HCT116 (cell line): Measurements from ENCODE around the gene KLK13. TPM values are rescaled to one million over a fixed set of nuclear protein-coding genes. Genes with fewer than 3 reads are reported as not detected.

Experiments
- ATAC-seq: fragments of 200-7000 bp; cut with Tn5 transposase; 2 replicates; pipeline ENCODE4 v1.9.1; 2020; ENCODE audit warnings: mild to moderate bottlenecking, moderate library complexity
- BruUV-seq: library from RNA; stranded (reverse); fragments of 400-500 nt; replicated peaks from 2 replicates; lab custom pipeline; 2021; lab: Mats Ljungman, UMichigan
- CTCF ChIA-PET: fragments of 300-600 bp; sonication (Branson Sonifier 250); formaldehyde crosslinking; loops from one replicate; lab custom pipeline; 2021; ENCODE audit warnings: antibody characterized with exemption; lab: Charles Lee
- POLR2A ChIA-PET: fragments of 300-600, 350-600 bp; sonication (Branson Sonifier 250); formaldehyde crosslinking; loops from one replicate; lab custom pipeline; 2021; ENCODE audit warnings: antibody characterized with exemption; lab: Charles Lee
- RAD21 ChIA-PET, 2 experiments: fragments of 300-600 bp; sonication (Branson Sonifier 250); formaldehyde crosslinking; loops; one replicate each; lab custom pipeline; 2023; ENCODE audit warnings: low total read pairs in 2 of 2; ENCODE audit not compliant: uncharacterized antibody in 2 of 2, unreplicated experiment in 2 of 2, low non-redundant PET in 1 of 2; lab: Charles Lee
- DNase-seq: peaks from one replicate; pipeline ENCODE4 v3.0.0-alpha.2; 2010; ENCODE audit warnings: low read depth, low spot score
- H2AFZ ChIP-seq: fragments of 200-600 bp; shearing (Covaris generic), sonication (generic); 2 replicates; pipeline ENCODE4 v1.6.1; 2017; ENCODE audit warnings: low read depth, mixed run types, mixed read lengths, antibody characterized with exemption, low read length; ENCODE audit not compliant: poor library complexity, severe bottlenecking
- H3K27ac ChIP-seq: 2 replicates; pipeline ENCODE4 v1.5.1; 2012; ENCODE audit warnings: low read depth, low read length
- H3K27me3 ChIP-seq: fragments of 200-600 bp; sonication (generic); 2 replicates; pipeline ENCODE4 v1.6.1; 2016; ENCODE audit warnings: mixed run types, low read length, mixed read lengths; ENCODE audit not compliant: insufficient read depth
- H3K36me3 ChIP-seq, 2 experiments: fragments of 200-500 bp in 1 of 2; fragments of 200-600 bp in 1 of 2; sonication (Bioruptor generic) in 1 of 2; sonication (generic) in 1 of 2; 2 replicates each; pipeline versions ENCODE4 v1.5.1 to v1.6.1; 2014 to 2016; ENCODE audit warnings: low read length in 2 of 2, inconsistent platforms in 1 of 2, mixed read lengths in 1 of 2, mixed run types in 1 of 2; ENCODE audit not compliant: insufficient read depth in 2 of 2, control insufficient read depth in 1 of 2
- H3K4me1 ChIP-seq, 2 experiments: fragments of 200-600 bp in 1 of 2; sonication (generic) in 1 of 2; 2 replicates each; pipeline versions ENCODE4 v1.5.1 to v1.6.1; 2012 to 2017; ENCODE audit warnings: low read length in 2 of 2, inconsistent platforms in 1 of 2, mild to moderate bottlenecking in 1 of 2, mixed read lengths in 1 of 2, mixed run types in 1 of 2, moderate library complexity in 1 of 2; ENCODE audit not compliant: insufficient read depth in 2 of 2, control insufficient read depth in 1 of 2
- H3K4me2 ChIP-seq: fragments of 200-600 bp; sonication (generic); 2 replicates; pipeline ENCODE4 v1.6.1; 2017; ENCODE audit warnings: mixed run types, low read length, mixed read lengths
- H3K4me3 ChIP-seq, 2 experiments: fragments of 200-600 bp in 1 of 2; sonication (generic) in 1 of 2; replicated peaks in 1 of 2; 2 replicates each; pipeline ENCODE4 v1.5.1; 2011 to 2016; ENCODE audit warnings: low read length in 2 of 2, control low read depth in 1 of 2, low read depth in 1 of 2, mild to moderate bottlenecking in 1 of 2, mixed read lengths in 1 of 2, mixed run types in 1 of 2
- H3K79me2 ChIP-seq: fragments of 200-600 bp; sonication (generic); 2 replicates; pipeline ENCODE4 v1.6.1; 2017; ENCODE audit warnings: mild to moderate bottlenecking, mixed run types, low read length, moderate library complexity, mixed read lengths; ENCODE audit not compliant: insufficient read depth
- H3K9ac ChIP-seq: fragments of 200-600 bp; sonication (generic); 2 replicates; pipeline ENCODE4 v1.6.1; 2016; ENCODE audit warnings: low read length, mixed read lengths
- H3K9me2 ChIP-seq: fragments of 200-600 bp; sonication (generic), shearing (Covaris generic); 2 replicates; pipeline ENCODE4 v1.6.1; 2017; ENCODE audit warnings: mixed run types, mild to moderate bottlenecking, moderate library complexity; ENCODE audit not compliant: insufficient read depth
- H3K9me3 ChIP-seq, 2 experiments: fragments of 200-500 bp in 1 of 2; fragments of 200-600 bp in 1 of 2; sonication (Bioruptor generic) in 1 of 2; sonication (generic) in 1 of 2; 2 replicates each; pipeline ENCODE4 v1.6.1; 2014 to 2017; ENCODE audit warnings: low read length in 2 of 2, mixed read lengths in 2 of 2, inconsistent platforms in 1 of 2, low read depth in 1 of 2, mild to moderate bottlenecking in 1 of 2, mixed run types in 1 of 2, moderate library complexity in 1 of 2; ENCODE audit not compliant: control insufficient read depth in 1 of 2, insufficient read depth in 1 of 2
- H4K20me1 ChIP-seq: fragments of 200-600 bp; sonication (generic), shearing (Covaris generic); 2 replicates; pipeline ENCODE4 v1.6.1; 2017; ENCODE audit warnings: mixed run types, mild to moderate bottlenecking, moderate library complexity; ENCODE audit not compliant: insufficient read depth
- CEBPB ChIP-seq: IDR thresholded peaks from 2 replicates; pipeline ENCODE4 v1.6.1; 2012; ENCODE audit warnings: low read depth
- ELF1 ChIP-seq: IDR thresholded peaks from 2 replicates; pipeline ENCODE4 v1.6.1; 2012; ENCODE audit warnings: low read depth, borderline replicate concordance
- JUND ChIP-seq: IDR thresholded peaks from 2 replicates; pipeline ENCODE4 v1.6.1; 2012
- POLR2AphosphoS5 ChIP-seq: IDR thresholded peaks from 2 replicates; pipeline ENCODE4 v1.6.1; 2011; ENCODE audit warnings: mild to moderate bottlenecking, low read depth, low read length, moderate library complexity
- RAD21 ChIP-seq: IDR thresholded peaks from 2 replicates; pipeline ENCODE4 v1.6.1; 2012; ENCODE audit warnings: low read depth, mild to moderate bottlenecking
- SIN3A ChIP-seq: IDR thresholded peaks from 2 replicates; pipeline ENCODE4 v1.6.1; 2012; ENCODE audit warnings: low read depth
- SP1 ChIP-seq: IDR thresholded peaks from 2 replicates; pipeline ENCODE4 v1.6.1; 2012; ENCODE audit warnings: low read depth
- SRF ChIP-seq: IDR thresholded peaks from 2 replicates; pipeline ENCODE4 v1.6.1; 2012; ENCODE audit warnings: low read depth
- TCF7L2 ChIP-seq: IDR thresholded peaks from 2 replicates; pipeline ENCODE4 v1.7.0; 2011; ENCODE audit warnings: borderline replicate concordance, inconsistent platforms; ENCODE audit not compliant: insufficient read depth, insufficient read length; ENCODE audit errors: extremely low read depth
- YY1 ChIP-seq: IDR thresholded peaks from 2 replicates; pipeline ENCODE4 v1.6.1; 2011; ENCODE audit warnings: low read length, low read depth, moderate library complexity, mild to moderate bottlenecking; ENCODE audit not compliant: insufficient replicate concordance; ENCODE audit errors: extremely low read depth
- ZFX ChIP-seq: fragments of 450-650 bp; IDR thresholded peaks from 2 replicates; pipeline ENCODE4 v1.6.1; 2017
- ZNF274 ChIP-seq: fragments of 200-500 bp; sonication (Bioruptor generic); IDR thresholded peaks from 2 replicates; pipeline ENCODE4 v1.6.1; 2014; ENCODE audit warnings: mild to moderate bottlenecking, low read depth, low read length, inconsistent platforms
- intact Hi-C: fragments of 100-400 bp; cut with micrococcal nuclease; formaldehyde crosslinking; loops from 2 replicates; pipeline ENCODE4 v1.10.0; 2022
- total RNA-seq: library from RNA; stranded (reverse); gene quantifications from one replicate; pipeline ENCODE4 v1.2.1, GENCODE V29; 2021; ENCODE audit not compliant: unreplicated experiment
- TF ChIP-seq, protein P1 (sequence below): IDR thresholded peaks from 2 replicates; pipeline ENCODE4 v1.6.1; 2012; ENCODE audit warnings: low read depth
- TF ChIP-seq, protein P2 (sequence below): IDR thresholded peaks from 2 replicates; pipeline ENCODE4 v1.6.1; 2012
- TF ChIP-seq, protein P3 (sequence below), 3 experiments: fragments of 200-600 bp in 1 of 3; sonication (generic) in 1 of 3; IDR thresholded peaks in 2 of 3; conservative IDR thresholded peaks in 1 of 3; 2 replicates each; pipeline ENCODE4 v1.5.1; 2012 to 2017; ENCODE audit warnings: low read depth in 2 of 3, low read length in 2 of 3, antibody characterized with exemption in 1 of 3, borderline replicate concordance in 1 of 3, control low read depth in 1 of 3, mild to moderate bottlenecking in 1 of 3, mixed read lengths in 1 of 3, mixed run types in 1 of 3, moderate library complexity in 1 of 3; ENCODE audit not compliant: insufficient read depth in 1 of 3

The KLK13 gene
- total RNA-seq, 1 experiment from 2014 or later = 3.2 TPM

DNA sequence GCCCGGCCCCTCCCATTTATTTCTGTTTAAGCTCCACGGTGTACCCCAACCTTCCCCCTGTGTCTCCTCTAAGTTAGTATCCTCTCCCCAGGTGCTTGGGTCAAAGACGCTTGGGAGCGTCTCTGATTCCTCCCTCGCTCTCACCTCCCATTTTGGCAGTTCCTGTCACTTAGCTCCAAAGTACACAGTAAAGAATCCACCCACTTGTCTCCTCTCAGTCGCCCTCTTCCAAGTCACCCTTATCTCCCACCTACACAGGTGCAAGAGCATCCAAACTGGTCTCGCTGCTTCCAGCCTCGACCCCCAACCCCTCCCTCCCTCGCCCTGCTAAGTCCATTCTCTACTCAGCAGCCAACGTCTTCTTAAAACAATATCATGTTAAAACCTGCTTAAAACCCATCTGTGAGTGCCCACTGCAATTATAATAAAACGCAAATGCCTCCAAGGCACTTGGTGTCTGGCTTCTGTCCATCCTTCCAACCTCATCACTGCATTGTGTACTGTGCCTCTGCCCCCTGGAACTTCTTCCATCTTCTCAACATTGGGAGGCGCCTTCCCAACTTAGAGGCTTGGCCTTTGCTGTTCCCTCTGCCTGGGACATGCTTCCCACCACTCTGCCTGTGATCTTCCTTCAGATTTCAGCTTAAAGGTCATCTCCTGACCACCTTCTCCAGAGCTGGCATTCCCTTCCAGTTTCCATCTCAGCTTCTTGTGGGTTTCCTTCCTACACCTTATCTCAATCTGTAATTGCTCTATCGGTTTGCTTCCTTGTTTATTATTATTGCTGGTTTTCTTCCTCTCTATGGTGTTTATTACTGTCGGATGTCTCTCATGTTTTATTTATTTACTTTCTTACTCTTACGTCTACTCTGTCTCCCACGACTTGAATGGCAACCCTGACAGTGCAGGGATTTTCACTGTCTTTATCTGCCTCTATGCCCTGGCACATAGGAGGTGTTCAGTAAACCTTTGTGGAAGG is 27.3 kb upstream of the KLK13 start:
- intact Hi-C loops = loop anchor here (5.0 to 10.0 kb wide), 2 partner anchors 300 to 727 kb away; partner anchors contain the start of genes ACP4 and NAPSA
- CTCF ChIA-PET = interaction anchor here (6.3 kb wide), 1 partner anchor 73 kb away, joined by 140 read pairs; the partner anchor contains the start of gene KLK10
- no peak overlapping the region for H3K9ac ChIP-seq
- H3K4me1 ChIP-seq = peaks cover 2 to 11% of the 10 kb centered on the region in 2 experiments; a peak in 2 of 4 replicates
- RAD21 ChIA-PET = no interaction called here
- no peak for TF ChIP-seq YY1
- TF ChIP-seq ELF1 = no peak
- no peak for TF ChIP-seq ZNF274
- TF ChIP-seq RAD21 = no peak
- TF ChIP-seq, protein P1, sequence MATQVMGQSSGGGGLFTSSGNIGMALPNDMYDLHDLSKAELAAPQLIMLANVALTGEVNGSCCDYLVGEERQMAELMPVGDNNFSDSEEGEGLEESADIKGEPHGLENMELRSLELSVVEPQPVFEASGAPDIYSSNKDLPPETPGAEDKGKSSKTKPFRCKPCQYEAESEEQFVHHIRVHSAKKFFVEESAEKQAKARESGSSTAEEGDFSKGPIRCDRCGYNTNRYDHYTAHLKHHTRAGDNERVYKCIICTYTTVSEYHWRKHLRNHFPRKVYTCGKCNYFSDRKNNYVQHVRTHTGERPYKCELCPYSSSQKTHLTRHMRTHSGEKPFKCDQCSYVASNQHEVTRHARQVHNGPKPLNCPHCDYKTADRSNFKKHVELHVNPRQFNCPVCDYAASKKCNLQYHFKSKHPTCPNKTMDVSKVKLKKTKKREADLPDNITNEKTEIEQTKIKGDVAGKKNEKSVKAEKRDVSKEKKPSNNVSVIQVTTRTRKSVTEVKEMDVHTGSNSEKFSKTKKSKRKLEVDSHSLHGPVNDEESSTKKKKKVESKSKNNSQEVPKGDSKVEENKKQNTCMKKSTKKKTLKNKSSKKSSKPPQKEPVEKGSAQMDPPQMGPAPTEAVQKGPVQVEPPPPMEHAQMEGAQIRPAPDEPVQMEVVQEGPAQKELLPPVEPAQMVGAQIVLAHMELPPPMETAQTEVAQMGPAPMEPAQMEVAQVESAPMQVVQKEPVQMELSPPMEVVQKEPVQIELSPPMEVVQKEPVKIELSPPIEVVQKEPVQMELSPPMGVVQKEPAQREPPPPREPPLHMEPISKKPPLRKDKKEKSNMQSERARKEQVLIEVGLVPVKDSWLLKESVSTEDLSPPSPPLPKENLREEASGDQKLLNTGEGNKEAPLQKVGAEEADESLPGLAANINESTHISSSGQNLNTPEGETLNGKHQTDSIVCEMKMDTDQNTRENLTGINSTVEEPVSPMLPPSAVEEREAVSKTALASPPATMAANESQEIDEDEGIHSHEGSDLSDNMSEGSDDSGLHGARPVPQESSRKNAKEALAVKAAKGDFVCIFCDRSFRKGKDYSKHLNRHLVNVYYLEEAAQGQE = no peak
- no peak for TF ChIP-seq ZFX
- no peak for TF ChIP-seq SRF
- no peak for TF ChIP-seq CEBPB
- TF ChIP-seq, protein P2, sequence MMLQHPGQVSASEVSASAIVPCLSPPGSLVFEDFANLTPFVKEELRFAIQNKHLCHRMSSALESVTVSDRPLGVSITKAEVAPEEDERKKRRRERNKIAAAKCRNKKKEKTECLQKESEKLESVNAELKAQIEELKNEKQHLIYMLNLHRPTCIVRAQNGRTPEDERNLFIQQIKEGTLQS = no peak
- no peak for TF ChIP-seq POLR2AphosphoS5
- no peak for TF ChIP-seq TCF7L2
- TF ChIP-seq, protein P3, sequence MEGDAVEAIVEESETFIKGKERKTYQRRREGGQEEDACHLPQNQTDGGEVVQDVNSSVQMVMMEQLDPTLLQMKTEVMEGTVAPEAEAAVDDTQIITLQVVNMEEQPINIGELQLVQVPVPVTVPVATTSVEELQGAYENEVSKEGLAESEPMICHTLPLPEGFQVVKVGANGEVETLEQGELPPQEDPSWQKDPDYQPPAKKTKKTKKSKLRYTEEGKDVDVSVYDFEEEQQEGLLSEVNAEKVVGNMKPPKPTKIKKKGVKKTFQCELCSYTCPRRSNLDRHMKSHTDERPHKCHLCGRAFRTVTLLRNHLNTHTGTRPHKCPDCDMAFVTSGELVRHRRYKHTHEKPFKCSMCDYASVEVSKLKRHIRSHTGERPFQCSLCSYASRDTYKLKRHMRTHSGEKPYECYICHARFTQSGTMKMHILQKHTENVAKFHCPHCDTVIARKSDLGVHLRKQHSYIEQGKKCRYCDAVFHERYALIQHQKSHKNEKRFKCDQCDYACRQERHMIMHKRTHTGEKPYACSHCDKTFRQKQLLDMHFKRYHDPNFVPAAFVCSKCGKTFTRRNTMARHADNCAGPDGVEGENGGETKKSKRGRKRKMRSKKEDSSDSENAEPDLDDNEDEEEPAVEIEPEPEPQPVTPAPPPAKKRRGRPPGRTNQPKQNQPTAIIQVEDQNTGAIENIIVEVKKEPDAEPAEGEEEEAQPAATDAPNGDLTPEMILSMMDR (IDR thresholded peaks at IDR 0.05 in 2 of 3, conservative IDR thresholded peaks at IDR 0.05 in 1 of 3; ENCODE audit: borderline replicate concordance in 1 of 3, insufficient read depth in 1 of 3, low read depth in 2 of 3, low read length in 2 of 3) = no peak
- TF ChIP-seq SIN3A = no peak
- TF ChIP-seq JUND = no peak
- TF ChIP-seq SP1 = no peak
- no peak overlapping the region for H3K4me2 ChIP-seq
- H3K79me2 ChIP-seq = no peaks in the 10 kb centered on the region
- DNase-seq (no peak), ATAC-seq (no peak)
- H4K20me1 ChIP-seq = no peaks in the 10 kb centered on the region
- no TSS peak for BruUV-seq
- H3K9me2 ChIP-seq = no peaks in the 10 kb centered on the region
- H3K27me3 ChIP-seq = no peaks in the 10 kb centered on the region
- no peak overlapping the region for H3K27ac ChIP-seq
- POLR2A ChIA-PET = interaction anchor here (1.8 kb wide), 1 partner anchor 71 kb away, joined by 7 read pairs; no protein-coding TSS in a partner anchor
- H3K4me3 ChIP-seq = no peak overlapping the region
- H3K36me3 ChIP-seq = no peaks in the 10 kb centered on the region; a peak in 1 of 4 replicates
- H2AFZ ChIP-seq = no peak overlapping the region
- H3K9me3 ChIP-seq = no peaks in the 10 kb centered on the region
